CD14-positive monocyte (primary cell): Measurements from ENCODE around the gene ATP6V1D. TPM values are rescaled to one million over a fixed set of nuclear protein-coding genes. Genes with fewer than 3 reads are reported as not detected.

Experiments
- DNase-seq, 3 donors: peaks; one replicate each; pipeline ENCODE4 v3.0.0-alpha.2; 2011 to 2022
- H2AFZ ChIP-seq: 2 replicates; pipeline ENCODE4 v1.6.0; 2012; ENCODE audit warnings: mild to moderate bottlenecking, low read depth, low read length, inconsistent platforms; ENCODE audit not compliant: insufficient read depth, poor library complexity, severe bottlenecking
- H3K27ac ChIP-seq, 2 donors: 1 replicate in 1 of 2; 2 replicates in 1 of 2; pipeline ENCODE4 v1.5.1; 2012 to 2013; ENCODE audit warnings: low read length in 2 of 2, control low read depth in 1 of 2, inconsistent platforms in 1 of 2, low read depth in 1 of 2, mild to moderate bottlenecking in 1 of 2
- H3K27me3 ChIP-seq, 2 donors: one replicate each; pipeline versions ENCODE4 v1.6.0 to v1.6.1; 2011 to 2013; ENCODE audit warnings: low read length in 2 of 2; ENCODE audit not compliant: control insufficient read depth in 2 of 2, insufficient read depth in 2 of 2
- H3K36me3 ChIP-seq, 2 donors: replicated peaks in 1 of 2; 1 replicate in 1 of 2; 2 replicates in 1 of 2; pipeline versions ENCODE4 v1.5.1 to v1.6.1; 2012 to 2013; ENCODE audit warnings: low read length in 2 of 2, control low read depth in 1 of 2, inconsistent platforms in 1 of 2, mild to moderate bottlenecking in 1 of 2; ENCODE audit not compliant: insufficient read depth in 2 of 2, control insufficient read depth in 1 of 2
- H3K4me1 ChIP-seq, 2 donors: 1 replicate in 1 of 2; 2 replicates in 1 of 2; pipeline versions ENCODE4 v1.5.1 to v1.6.1; 2012 to 2013; ENCODE audit warnings: low read length in 2 of 2, control low read depth in 1 of 2, inconsistent platforms in 1 of 2, mild to moderate bottlenecking in 1 of 2, moderate library complexity in 1 of 2; ENCODE audit not compliant: insufficient read depth in 2 of 2, control insufficient read depth in 1 of 2
- H3K4me2 ChIP-seq: replicated peaks from 2 replicates; pipeline ENCODE3; 2012; ENCODE audit warnings: low read length, moderate library complexity, mild to moderate bottlenecking; ENCODE audit not compliant: poor library complexity, severe bottlenecking; ENCODE audit errors: extremely low read depth
- H3K4me3 ChIP-seq, 3 experiments: fragments of 200-600 bp in 1 of 3; sonication (generic) in 1 of 3; replicated peaks in 1 of 3; 1 replicate in 2 of 3; 2 replicates in 1 of 3; pipeline ENCODE4 v1.5.1; 2011 to 2013; ENCODE audit warnings: low read length in 3 of 3, mild to moderate bottlenecking in 3 of 3, control low read depth in 2 of 3, low read depth in 2 of 3, inconsistent platforms in 1 of 3, moderate library complexity in 1 of 3
- H3K79me2 ChIP-seq: 2 replicates; pipeline ENCODE4 v1.6.0; 2012; ENCODE audit warnings: mild to moderate bottlenecking, control low read depth, inconsistent platforms, low read length, moderate library complexity; ENCODE audit not compliant: insufficient read depth
- H3K9ac ChIP-seq: 2 replicates; pipeline ENCODE4 v1.6.0; 2017; ENCODE audit warnings: low read length, mild to moderate bottlenecking; ENCODE audit not compliant: insufficient read depth, poor library complexity, severe bottlenecking
- H3K9me3 ChIP-seq, 2 donors: replicated peaks in 1 of 2; 1 replicate in 1 of 2; 2 replicates in 1 of 2; pipeline versions ENCODE4 v1.5.1 to v1.6.1; 2012 to 2013; ENCODE audit warnings: low read length in 2 of 2, control low read depth in 1 of 2; ENCODE audit not compliant: control insufficient read depth in 1 of 2, insufficient read depth in 1 of 2
- H4K20me1 ChIP-seq: 2 replicates; pipeline ENCODE4 v1.6.0; 2012; ENCODE audit warnings: mild to moderate bottlenecking, low read length, control low read depth, moderate library complexity; ENCODE audit not compliant: insufficient read depth
- H3K27ac Mint-ChIP-seq, 7 donors: one replicate each; pipeline ENCODE4 v1.8.0; 2020; ENCODE audit warnings: mild to moderate bottlenecking in 7 of 7, mixed read lengths in 7 of 7, moderate library complexity in 6 of 7, inconsistent platforms in 2 of 7
- H3K27me3 Mint-ChIP-seq, 3 donors: one replicate each; pipeline ENCODE4 v1.8.0; 2021 to 2022; ENCODE audit warnings: low read depth in 3 of 3, mild to moderate bottlenecking in 3 of 3, mixed read lengths in 3 of 3, moderate library complexity in 3 of 3, inconsistent platforms in 1 of 3
- H3K36me3 Mint-ChIP-seq, 2 donors: one replicate each; pipeline ENCODE4 v1.8.0; 2020; ENCODE audit warnings: mixed read lengths in 2 of 2, inconsistent platforms in 1 of 2, mild to moderate bottlenecking in 1 of 2
- H3K4me1 Mint-ChIP-seq: one replicate; pipeline ENCODE4 v1.8.0; 2020; ENCODE audit warnings: mild to moderate bottlenecking, mixed read lengths
- H3K4me3 Mint-ChIP-seq, 2 donors: one replicate each; pipeline ENCODE4 v1.8.0; 2020; ENCODE audit warnings: mild to moderate bottlenecking in 2 of 2, mixed read lengths in 2 of 2, moderate library complexity in 1 of 2
- H3K9me3 Mint-ChIP-seq, 7 donors: one replicate each; pipeline ENCODE4 v1.8.0; 2020 to 2022; ENCODE audit warnings: mixed read lengths in 7 of 7, mild to moderate bottlenecking in 6 of 7, moderate library complexity in 6 of 7, inconsistent platforms in 2 of 7
- WGBS: methylation state at CpG from one replicate; pipeline ENCODE4 v1.1.5; 2013; ENCODE audit warnings: missing lambda C conversion rate; ENCODE audit not compliant: insufficient coverage; 5-methylcytosine and 5-hydroxymethylcytosine counted together
- intact Hi-C, 2 donors: fragments of 100-400 bp; cut with micrococcal nuclease; formaldehyde crosslinking; loops; one replicate each; pipeline versions ENCODE4 v1.15.0 to v1.15.1; 2023
- polyA plus RNA-seq, 3 donors: library from polyadenylated mRNA; depleted of rRNA in 1 of 3; unstranded in 2 of 3; stranded (reverse) in 1 of 3; fragments of 300-500 nt in 2 of 3; fragments of >200 nt in 1 of 3; fragmentation: Illumina TruSeq in 2 of 3; gene quantifications; 1 replicate in 2 of 3; 2 replicates in 1 of 3; pipeline ENCODE4 v1.2.3, GENCODE V29; 2012 to 2021
- TF ChIP-seq, protein P1 (sequence below): fragments of 200-600 bp; IDR thresholded peaks from one replicate; pipeline ENCODE4 v1.8.0; 2022; ENCODE audit warnings: antibody characterized with exemption, mild to moderate bottlenecking

The ATP6V1D gene
- polyA plus RNA-seq, 3 donors = 18.4 to 122 (median 94.1) TPM

DNA sequence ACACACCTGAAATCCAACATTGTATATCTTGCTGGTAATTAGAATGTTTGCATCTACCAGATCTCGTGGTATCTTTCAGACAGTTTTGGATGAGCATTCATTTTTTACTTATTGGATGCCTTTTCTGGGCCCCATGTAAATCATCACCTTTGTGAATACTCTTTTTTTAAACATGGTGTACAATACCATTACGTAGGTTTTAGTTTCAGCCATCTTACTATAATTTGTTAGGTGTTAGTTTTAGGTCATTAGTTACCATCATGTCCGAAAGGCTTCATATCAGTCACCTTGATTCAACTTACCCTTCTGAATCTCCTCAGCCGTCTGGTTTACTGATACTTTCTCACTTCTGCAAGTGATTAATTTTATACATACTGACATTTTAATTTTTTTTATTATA lies 5.9 kb upstream of the ATP6V1D start:
- no peak overlapping the region for H3K4me3 Mint-ChIP-seq
- intact Hi-C loops = no loop called here
- Histone ChIP-seq H3K4me1 (peaks cover 8 to 17% of the 10 kb centered on the region in 2 donors), H3K27me3 (no peaks in the 10 kb centered on the region), H3K9ac (no peak overlapping the region), H3K4me3 (no peak overlapping the region), H3K36me3 (peaks cover 61 to 64% of the 10 kb centered on the region in 2 donors), H2AFZ (no peak overlapping the region), H4K20me1 (peaks cover 44% of the 10 kb centered on the region), H3K4me2 (no peak overlapping the region), H3K79me2 (peaks cover 79% of the 10 kb centered on the region), H3K27ac (no peak overlapping the region), H3K9me3 (no peaks in the 10 kb centered on the region)
- H3K4me1 Mint-ChIP-seq = peaks cover 19% of the 10 kb centered on the region
- TF ChIP-seq, protein P1, sequence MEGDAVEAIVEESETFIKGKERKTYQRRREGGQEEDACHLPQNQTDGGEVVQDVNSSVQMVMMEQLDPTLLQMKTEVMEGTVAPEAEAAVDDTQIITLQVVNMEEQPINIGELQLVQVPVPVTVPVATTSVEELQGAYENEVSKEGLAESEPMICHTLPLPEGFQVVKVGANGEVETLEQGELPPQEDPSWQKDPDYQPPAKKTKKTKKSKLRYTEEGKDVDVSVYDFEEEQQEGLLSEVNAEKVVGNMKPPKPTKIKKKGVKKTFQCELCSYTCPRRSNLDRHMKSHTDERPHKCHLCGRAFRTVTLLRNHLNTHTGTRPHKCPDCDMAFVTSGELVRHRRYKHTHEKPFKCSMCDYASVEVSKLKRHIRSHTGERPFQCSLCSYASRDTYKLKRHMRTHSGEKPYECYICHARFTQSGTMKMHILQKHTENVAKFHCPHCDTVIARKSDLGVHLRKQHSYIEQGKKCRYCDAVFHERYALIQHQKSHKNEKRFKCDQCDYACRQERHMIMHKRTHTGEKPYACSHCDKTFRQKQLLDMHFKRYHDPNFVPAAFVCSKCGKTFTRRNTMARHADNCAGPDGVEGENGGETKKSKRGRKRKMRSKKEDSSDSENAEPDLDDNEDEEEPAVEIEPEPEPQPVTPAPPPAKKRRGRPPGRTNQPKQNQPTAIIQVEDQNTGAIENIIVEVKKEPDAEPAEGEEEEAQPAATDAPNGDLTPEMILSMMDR = no peak
- peaks cover 52 to 61% of the 10 kb centered on the region in 2 donors for H3K36me3 Mint-ChIP-seq
- no peak for DNase-seq
- H3K27ac Mint-ChIP-seq = no peak overlapping the region
- H3K9me3 Mint-ChIP-seq = peaks cover 0 to under 1% (median 0%) of the 10 kb centered on the region in 7 donors
- H3K27me3 Mint-ChIP-seq = no peaks in the 10 kb centered on the region
- 100% methylated on average over 1 of the region's 4 CpGs for WGBS

DNA sequence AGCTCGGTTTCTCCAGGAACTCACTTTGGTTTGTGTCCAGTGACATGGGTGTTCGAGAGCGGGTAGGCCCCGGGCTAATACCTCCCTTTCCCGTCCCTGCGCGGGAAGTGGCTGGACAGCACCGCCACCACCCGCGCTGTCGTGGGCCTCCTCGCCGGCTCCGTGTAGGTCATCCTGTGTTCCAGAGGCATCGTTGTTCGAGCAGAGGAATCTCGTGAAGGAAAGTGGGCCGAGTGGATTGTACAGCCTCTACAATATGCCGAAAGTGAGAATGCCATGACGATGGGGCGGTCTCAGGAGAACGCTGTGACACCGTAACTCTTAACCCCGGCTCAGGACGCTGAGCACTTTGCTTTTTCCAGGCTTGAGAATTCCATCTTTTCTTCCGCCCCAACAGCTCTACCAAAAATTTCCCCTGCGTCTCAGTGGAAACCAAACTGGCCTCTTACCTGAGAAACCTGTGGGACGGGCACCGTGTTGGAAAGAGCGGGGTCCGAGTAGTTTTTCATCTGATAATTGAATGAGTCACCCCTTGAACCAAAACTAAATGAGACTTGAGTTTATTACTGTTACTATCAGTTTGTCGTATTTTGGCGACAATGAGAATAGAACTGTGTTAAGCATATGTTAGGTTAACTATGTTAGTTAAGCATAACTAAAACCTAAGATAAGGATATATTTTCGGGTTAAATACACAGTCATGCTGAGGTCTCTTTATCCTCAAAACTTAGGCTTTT lies 1.0 kb upstream of the ATP6V1D start:
- WGBS = 1% methylated on average over 23 of the region's 34 CpGs
- DNase-seq = peak in 1 of 3 donors; percentile 19
- Histone ChIP-seq H3K9ac (peak overlapping the region; percentile 90), H3K79me2 (peaks cover 90% of the 10 kb centered on the region), H3K36me3 (peaks cover 15 to 16% of the 10 kb centered on the region in 2 donors), H3K4me1 (peaks cover 17 to 33% of the 10 kb centered on the region in 2 donors), H3K4me2 (peak overlapping the region; percentile 90), H2AFZ (peak overlapping the region; percentile 84), H3K4me3 (peak overlapping the region; percentile 60 to 97 (median 70)), H4K20me1 (peaks cover 45% of the 10 kb centered on the region), H3K27ac (peak overlapping the region; percentile 74 to 96), H3K9me3 (no peaks in the 10 kb centered on the region), H3K27me3 (no peaks in the 10 kb centered on the region)
- Mint-ChIP-seq H3K27me3 (no peaks in the 10 kb centered on the region), H3K36me3 (peaks cover 11 to 19% of the 10 kb centered on the region in 2 donors), H3K4me3 (peak overlapping the region; percentile 96 to 97), H3K27ac (peak overlapping the region; percentile 95 to 98 (median 97)), H3K4me1 (peaks cover 44% of the 10 kb centered on the region), H3K9me3 (peaks cover 0 to 2% (median 0%) of the 10 kb centered on the region in 7 donors)
- TF ChIP-seq, protein P1 = no peak
- intact Hi-C loops = loop anchor here in 1 of 2 donors (1.0 kb wide), 1 partner anchor 340 kb away; no protein-coding TSS in a partner anchor
